Neural cell (in vitro differentiated cells): ENCODE measurements around the gene GOLGA6C.

Source experiments
- EZH2 ChIP-seq: fragments of 200-600, 300-800 bp; shearing (Covaris generic), sonication (generic); IDR thresholded peaks from 2 replicates; pipeline ENCODE4 v1.6.1; 2014; ENCODE audit warnings: antibody characterized with exemption, low read length, borderline replicate concordance, mild to moderate bottlenecking; ENCODE audit not compliant: insufficient read depth, poor library complexity, severe bottlenecking
- MXI1 ChIP-seq: fragments of 450-650 bp; conservative IDR thresholded peaks from 2 replicates; pipeline ENCODE4 v1.6.1; 2014; ENCODE audit warnings: antibody characterized with exemption, mild to moderate bottlenecking; ENCODE audit not compliant: poor library complexity, severe bottlenecking
- POLR2AphosphoS5 ChIP-seq: IDR thresholded peaks from 2 replicates; pipeline ENCODE4 v1.6.1; 2012
- RAD21 ChIP-seq: fragments of 450-650 bp; conservative IDR thresholded peaks from 2 replicates; pipeline ENCODE4 v1.6.1; 2014; ENCODE audit warnings: antibody characterized with exemption, mild to moderate bottlenecking, moderate library complexity
- SMC3 ChIP-seq: fragments of 450-650 bp; conservative IDR thresholded peaks from 2 replicates; pipeline ENCODE4 v1.6.1; 2014; ENCODE audit warnings: antibody characterized with exemption, mild to moderate bottlenecking, moderate library complexity; ENCODE audit not compliant: poor library complexity
- TAF1 ChIP-seq: IDR thresholded peaks from 2 replicates; pipeline ENCODE4 v1.6.1; 2012; ENCODE audit warnings: low read depth
- TF ChIP-seq, protein P1 (sequence below): IDR thresholded peaks from 2 replicates; pipeline ENCODE4 v1.6.1; 2012; ENCODE audit warnings: borderline replicate concordance
- TF ChIP-seq, protein P2 (sequence below): fragments of 450-650 bp; IDR thresholded peaks from 2 replicates; pipeline ENCODE4 v1.5.1; 2014; ENCODE audit warnings: antibody characterized with exemption, mild to moderate bottlenecking, moderate library complexity; ENCODE audit not compliant: poor library complexity, severe bottlenecking

DNA sequence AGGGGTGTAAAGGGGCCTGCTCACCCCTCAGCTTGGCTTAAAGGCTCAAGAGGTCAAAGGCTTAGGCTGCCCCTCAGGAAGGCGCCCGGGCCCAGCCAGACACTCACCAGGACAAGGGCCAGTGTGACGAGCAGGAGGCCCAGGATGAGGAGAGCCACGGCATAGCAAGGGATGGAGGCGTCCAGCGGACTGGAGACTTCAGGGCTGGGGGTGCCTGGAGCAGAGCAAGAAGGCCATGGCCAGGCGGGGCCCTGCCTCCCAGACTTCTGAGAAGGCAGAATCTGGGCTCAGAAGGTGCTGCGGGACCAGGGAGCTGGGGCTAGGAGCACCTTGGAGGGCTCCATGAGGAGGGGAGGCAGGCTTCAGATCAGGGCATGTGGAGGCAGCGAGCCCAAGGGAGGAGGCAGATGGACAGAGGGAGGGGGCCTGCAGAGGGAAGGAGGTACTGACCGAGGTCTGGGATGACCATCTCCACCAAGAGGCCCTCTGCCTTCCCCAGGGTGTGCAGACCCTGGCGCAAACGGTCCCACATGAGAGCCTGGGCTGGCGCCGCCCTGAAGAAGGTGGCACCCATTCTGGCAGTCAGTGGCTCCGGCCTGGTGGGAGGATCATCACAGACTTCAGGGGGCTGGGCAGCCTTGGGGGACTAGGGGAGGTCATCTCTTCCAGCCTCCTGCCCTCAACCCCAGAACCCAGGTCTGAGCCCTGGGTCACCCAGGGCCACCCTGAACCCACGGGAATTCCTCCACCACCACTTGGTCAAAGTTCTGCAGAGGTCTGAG, 32.0 kb upstream of the GOLGA6C start:
- TF ChIP-seq POLR2AphosphoS5: no peak
- no peak for TF ChIP-seq EZH2
- TF ChIP-seq, protein P1, sequence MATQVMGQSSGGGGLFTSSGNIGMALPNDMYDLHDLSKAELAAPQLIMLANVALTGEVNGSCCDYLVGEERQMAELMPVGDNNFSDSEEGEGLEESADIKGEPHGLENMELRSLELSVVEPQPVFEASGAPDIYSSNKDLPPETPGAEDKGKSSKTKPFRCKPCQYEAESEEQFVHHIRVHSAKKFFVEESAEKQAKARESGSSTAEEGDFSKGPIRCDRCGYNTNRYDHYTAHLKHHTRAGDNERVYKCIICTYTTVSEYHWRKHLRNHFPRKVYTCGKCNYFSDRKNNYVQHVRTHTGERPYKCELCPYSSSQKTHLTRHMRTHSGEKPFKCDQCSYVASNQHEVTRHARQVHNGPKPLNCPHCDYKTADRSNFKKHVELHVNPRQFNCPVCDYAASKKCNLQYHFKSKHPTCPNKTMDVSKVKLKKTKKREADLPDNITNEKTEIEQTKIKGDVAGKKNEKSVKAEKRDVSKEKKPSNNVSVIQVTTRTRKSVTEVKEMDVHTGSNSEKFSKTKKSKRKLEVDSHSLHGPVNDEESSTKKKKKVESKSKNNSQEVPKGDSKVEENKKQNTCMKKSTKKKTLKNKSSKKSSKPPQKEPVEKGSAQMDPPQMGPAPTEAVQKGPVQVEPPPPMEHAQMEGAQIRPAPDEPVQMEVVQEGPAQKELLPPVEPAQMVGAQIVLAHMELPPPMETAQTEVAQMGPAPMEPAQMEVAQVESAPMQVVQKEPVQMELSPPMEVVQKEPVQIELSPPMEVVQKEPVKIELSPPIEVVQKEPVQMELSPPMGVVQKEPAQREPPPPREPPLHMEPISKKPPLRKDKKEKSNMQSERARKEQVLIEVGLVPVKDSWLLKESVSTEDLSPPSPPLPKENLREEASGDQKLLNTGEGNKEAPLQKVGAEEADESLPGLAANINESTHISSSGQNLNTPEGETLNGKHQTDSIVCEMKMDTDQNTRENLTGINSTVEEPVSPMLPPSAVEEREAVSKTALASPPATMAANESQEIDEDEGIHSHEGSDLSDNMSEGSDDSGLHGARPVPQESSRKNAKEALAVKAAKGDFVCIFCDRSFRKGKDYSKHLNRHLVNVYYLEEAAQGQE: no peak
- no peak for TF ChIP-seq TAF1
- TF ChIP-seq, protein P2, sequence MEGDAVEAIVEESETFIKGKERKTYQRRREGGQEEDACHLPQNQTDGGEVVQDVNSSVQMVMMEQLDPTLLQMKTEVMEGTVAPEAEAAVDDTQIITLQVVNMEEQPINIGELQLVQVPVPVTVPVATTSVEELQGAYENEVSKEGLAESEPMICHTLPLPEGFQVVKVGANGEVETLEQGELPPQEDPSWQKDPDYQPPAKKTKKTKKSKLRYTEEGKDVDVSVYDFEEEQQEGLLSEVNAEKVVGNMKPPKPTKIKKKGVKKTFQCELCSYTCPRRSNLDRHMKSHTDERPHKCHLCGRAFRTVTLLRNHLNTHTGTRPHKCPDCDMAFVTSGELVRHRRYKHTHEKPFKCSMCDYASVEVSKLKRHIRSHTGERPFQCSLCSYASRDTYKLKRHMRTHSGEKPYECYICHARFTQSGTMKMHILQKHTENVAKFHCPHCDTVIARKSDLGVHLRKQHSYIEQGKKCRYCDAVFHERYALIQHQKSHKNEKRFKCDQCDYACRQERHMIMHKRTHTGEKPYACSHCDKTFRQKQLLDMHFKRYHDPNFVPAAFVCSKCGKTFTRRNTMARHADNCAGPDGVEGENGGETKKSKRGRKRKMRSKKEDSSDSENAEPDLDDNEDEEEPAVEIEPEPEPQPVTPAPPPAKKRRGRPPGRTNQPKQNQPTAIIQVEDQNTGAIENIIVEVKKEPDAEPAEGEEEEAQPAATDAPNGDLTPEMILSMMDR: no peak
- TF ChIP-seq SMC3: no peak
- no peak for TF ChIP-seq RAD21
- TF ChIP-seq MXI1: no peak
